Neuronal stem cell (in vitro differentiated cells): ENCODE results near the gene NLGN3.

ENCODE experiments used
- DNase-seq: peaks from one replicate; pipeline ENCODE4 v3.0.0-alpha.2; 2013; ENCODE audit warnings: low spot score
- H2AFZ ChIP-seq: one replicate; pipeline ENCODE4 v1.6.1; 2013; ENCODE audit warnings: mild to moderate bottlenecking, low read length, inconsistent platforms
- H2AK5ac ChIP-seq: 2 replicates; pipeline ENCODE4 v1.6.1; 2013; ENCODE audit warnings: low read depth, mild to moderate bottlenecking, inconsistent platforms, low read length, moderate library complexity, mixed read lengths
- H2BK120ac ChIP-seq: 2 replicates; pipeline ENCODE4 v1.6.1; 2013; ENCODE audit warnings: low read depth, mild to moderate bottlenecking, inconsistent platforms, low read length, moderate library complexity, mixed read lengths
- H2BK12ac ChIP-seq: one replicate; pipeline ENCODE4 v1.6.1; 2013; ENCODE audit warnings: low read length, inconsistent platforms
- H2BK15ac ChIP-seq: 2 replicates; pipeline ENCODE4 v1.6.1; 2013; ENCODE audit warnings: mild to moderate bottlenecking, low read length, inconsistent platforms, mixed read lengths
- H2BK5ac ChIP-seq: one replicate; pipeline ENCODE4 v1.6.1; 2013; ENCODE audit warnings: inconsistent platforms, mild to moderate bottlenecking, low read length, moderate library complexity
- H3K14ac ChIP-seq: one replicate; pipeline ENCODE4 v1.6.1; 2013; ENCODE audit warnings: low read length, inconsistent platforms
- H3K18ac ChIP-seq: 2 replicates; pipeline ENCODE4 v1.6.1; 2013; ENCODE audit warnings: low read length, inconsistent platforms
- H3K23ac ChIP-seq: 2 replicates; pipeline ENCODE4 v1.6.1; 2013; ENCODE audit warnings: low read depth, mild to moderate bottlenecking, mixed read lengths, low read length, inconsistent platforms; ENCODE audit not compliant: poor library complexity
- H3K27ac ChIP-seq: replicated peaks from 3 replicates; pipeline ENCODE4 v1.5.1; 2013; ENCODE audit warnings: low read length, inconsistent platforms
- H3K27me3 ChIP-seq, 3 experiments: 2 replicates each; pipeline ENCODE4 v1.6.1; 2013; ENCODE audit warnings: low read length in 3 of 3, mild to moderate bottlenecking in 2 of 3, inconsistent platforms in 1 of 3, low read depth in 1 of 3, mixed read lengths in 1 of 3, moderate library complexity in 1 of 3; ENCODE audit not compliant: control insufficient read depth in 3 of 3, insufficient read depth in 3 of 3
- H3K36me3 ChIP-seq, 2 donors: replicated peaks in 1 of 2; 2 replicates each; pipeline ENCODE4 v1.6.1; 2013; ENCODE audit warnings: low read length in 2 of 2; ENCODE audit not compliant: control insufficient read depth in 2 of 2, insufficient read depth in 2 of 2
- H3K4ac ChIP-seq: 2 replicates; pipeline ENCODE4 v1.6.1; 2013; ENCODE audit warnings: inconsistent platforms, mild to moderate bottlenecking, low read length, moderate library complexity
- H3K4me1 ChIP-seq, 2 donors: 1 replicate in 1 of 2; 2 replicates in 1 of 2; pipeline ENCODE4 v1.6.1; 2013; ENCODE audit warnings: low read length in 2 of 2, low read depth in 1 of 2; ENCODE audit not compliant: control insufficient read depth in 2 of 2, insufficient read depth in 1 of 2
- H3K4me2 ChIP-seq: one replicate; pipeline ENCODE4 v1.6.1; 2013; ENCODE audit warnings: mild to moderate bottlenecking, low read length, inconsistent platforms; ENCODE audit not compliant: insufficient read depth, poor library complexity, severe bottlenecking
- H3K4me3 ChIP-seq, 2 donors: 2 replicates each; pipeline ENCODE4 v1.5.1; 2013; ENCODE audit warnings: low read length in 2 of 2, mild to moderate bottlenecking in 2 of 2, inconsistent platforms in 1 of 2, moderate library complexity in 1 of 2
- H3K79me1 ChIP-seq: one replicate; pipeline ENCODE4 v1.6.1; 2013; ENCODE audit warnings: low read depth, mild to moderate bottlenecking, inconsistent platforms, low read length, moderate library complexity
- H3K9ac ChIP-seq: one replicate; pipeline ENCODE4 v1.6.1; 2013; ENCODE audit warnings: mild to moderate bottlenecking, low read depth, low read length, inconsistent platforms; ENCODE audit not compliant: poor library complexity
- H3K9me3 ChIP-seq, 2 donors: replicated peaks in 1 of 2; 2 replicates each; pipeline versions ENCODE3 to v1.6.1; 2013; ENCODE audit warnings: low read length in 2 of 2, mild to moderate bottlenecking in 2 of 2, inconsistent platforms in 1 of 2, low read depth in 1 of 2, mixed read lengths in 1 of 2, moderate library complexity in 1 of 2; ENCODE audit not compliant: control insufficient read depth in 2 of 2, insufficient read depth in 1 of 2
- H4K8ac ChIP-seq: one replicate; pipeline ENCODE4 v1.6.1; 2013; ENCODE audit warnings: low read depth, mild to moderate bottlenecking, inconsistent platforms, low read length, moderate library complexity
- H4K91ac ChIP-seq: one replicate; pipeline ENCODE4 v1.6.1; 2013; ENCODE audit warnings: low read length, low read depth, mild to moderate bottlenecking, inconsistent platforms; ENCODE audit not compliant: poor library complexity
- WGBS, 2 donors: extraction: QIAGEN DNeasy Blood & Tissue Kit; methylation state at CpG; one replicate each; pipeline ENCODE4 v1.1.7; 2013; ENCODE audit warnings: missing lambda C conversion rate in 2 of 2, mixed read lengths in 1 of 2; ENCODE audit not compliant: insufficient read length in 2 of 2, insufficient replicate concordance in 1 of 2; ENCODE audit errors: extremely low coverage in 2 of 2; 5-methylcytosine and 5-hydroxymethylcytosine counted together

The NLGN3 gene

DNA sequence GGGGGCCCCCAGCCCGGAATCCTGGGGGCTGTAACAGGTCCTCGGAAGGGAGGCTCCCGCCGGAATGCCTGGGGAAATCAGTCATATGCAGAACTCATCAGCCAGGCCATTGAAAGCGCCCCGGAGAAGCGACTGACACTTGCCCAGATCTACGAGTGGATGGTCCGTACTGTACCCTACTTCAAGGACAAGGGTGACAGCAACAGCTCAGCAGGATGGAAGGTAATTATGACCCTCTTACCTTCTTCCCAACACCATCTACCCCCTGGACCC is 47.9 kb upstream of the NLGN3 start:
- Histone ChIP-seq H2AK5ac (no peak overlapping the region), H3K4me3 (peak overlapping the region; percentile 48 to 85), H3K14ac (no peak overlapping the region), H3K4me1 (peaks cover 2 to 5% of the 10 kb centered on the region in 2 donors), H4K8ac (no peak overlapping the region), H2BK120ac (no peak overlapping the region), H4K91ac (no peak overlapping the region), H2BK5ac (no peak overlapping the region), H3K23ac (no peak overlapping the region), H3K36me3 (no peaks in the 10 kb centered on the region), H3K4me2 (peak overlapping the region; percentile 62), H3K18ac (no peak overlapping the region), H3K27me3 (peaks cover 0 to 25% (median 10%) of the 10 kb centered on the region in 3 experiments), H3K9ac (no peak overlapping the region), H2BK12ac (no peak overlapping the region), H3K9me3 (no peaks in the 10 kb centered on the region), H2AFZ (peak overlapping the region; percentile 77), H3K4ac (no peak overlapping the region), H2BK15ac (no peak overlapping the region), H3K79me1 (no peaks in the 10 kb centered on the region), H3K27ac (no peak overlapping the region)
- no peak for DNase-seq
- no CpG with 5 or more reads among the region's 9 CpGs for whole genome bisulfite sequencing, 2 donors

DNA sequence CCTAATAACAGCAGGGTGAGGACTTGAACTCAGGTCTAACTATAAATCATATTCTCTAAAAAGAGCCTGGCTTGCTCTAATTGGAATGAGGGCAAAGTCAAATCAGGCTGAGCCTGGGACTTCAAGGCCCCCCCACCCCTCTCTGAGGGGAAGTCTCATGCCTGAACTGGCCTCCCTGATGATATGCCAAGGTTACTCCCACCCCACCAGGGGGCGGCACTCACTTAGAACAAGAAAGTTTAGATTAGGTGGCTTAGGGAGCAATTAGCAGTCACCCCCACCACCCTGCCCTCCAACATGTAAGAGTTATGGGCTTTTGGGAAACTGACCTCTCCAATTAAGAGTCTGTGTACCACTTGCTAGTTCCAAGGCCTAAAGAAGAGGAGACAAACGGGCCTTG is 46.3 kb upstream of the NLGN3 start:
- Histone ChIP-seq H2AFZ (no peak overlapping the region), H3K23ac (no peak overlapping the region), H3K18ac (no peak overlapping the region), H3K4me2 (no peak overlapping the region), H3K4me1 (peaks cover 6 to 8% of the 10 kb centered on the region in 2 donors), H2BK120ac (no peak overlapping the region), H3K9ac (no peak overlapping the region), H2AK5ac (no peak overlapping the region), H3K4me3 (no peak overlapping the region), H3K36me3 (no peaks in the 10 kb centered on the region), H3K27ac (no peak overlapping the region), H2BK12ac (no peak overlapping the region), H3K27me3 (peaks cover 0 to 30% (median 10%) of the 10 kb centered on the region in 3 experiments), H3K9me3 (no peaks in the 10 kb centered on the region), H3K79me1 (no peaks in the 10 kb centered on the region), H3K14ac (no peak overlapping the region), H2BK5ac (no peak overlapping the region), H2BK15ac (no peak overlapping the region), H4K8ac (no peak overlapping the region), H4K91ac (no peak overlapping the region), H3K4ac (no peak overlapping the region)
- no peak for DNase-seq
- WGBS, 2 donors = no CpG with 5 or more reads among the region's 2 CpGs

DNA sequence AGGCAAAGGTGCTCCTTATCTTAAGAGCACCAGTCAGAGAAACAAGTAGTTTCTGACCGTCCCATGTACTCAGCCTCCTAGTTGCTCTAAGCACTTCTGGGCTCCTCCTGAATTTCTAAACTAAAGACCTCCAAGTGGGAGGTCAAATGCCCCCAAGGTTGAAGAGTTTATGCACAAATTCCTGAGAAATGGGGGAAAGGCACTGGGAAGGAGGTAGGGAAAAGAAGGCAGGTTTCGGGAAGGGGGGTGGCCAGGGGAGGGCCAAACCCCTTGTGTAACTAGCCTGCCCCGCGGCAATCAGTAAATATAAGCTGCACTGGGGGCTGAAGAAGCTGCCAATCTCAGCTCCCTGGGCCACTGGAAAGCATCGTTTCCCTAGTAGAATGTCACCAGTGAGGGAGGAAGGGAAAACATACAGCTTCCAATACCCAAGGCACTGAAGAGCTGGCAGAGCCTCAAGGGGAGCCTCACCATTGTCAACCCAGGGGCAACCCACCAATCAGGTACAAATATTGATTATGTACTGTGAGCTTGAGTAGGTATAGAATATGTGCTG is 45.6 kb upstream of the NLGN3 start:
- Histone ChIP-seq H2BK12ac (no peak overlapping the region), H2AFZ (no peak overlapping the region), H3K9ac (no peak overlapping the region), H3K14ac (no peak overlapping the region), H4K91ac (no peak overlapping the region), H3K79me1 (no peaks in the 10 kb centered on the region), H3K36me3 (no peaks in the 10 kb centered on the region), H3K9me3 (no peaks in the 10 kb centered on the region), H2BK120ac (no peak overlapping the region), H3K27me3 (peaks cover 0 to 30% (median 10%) of the 10 kb centered on the region in 3 experiments), H3K27ac (no peak overlapping the region), H3K4ac (no peak overlapping the region), H3K4me1 (peaks cover 10 to 13% of the 10 kb centered on the region in 2 donors), H3K18ac (no peak overlapping the region), H3K4me2 (no peak overlapping the region), H3K23ac (no peak overlapping the region), H4K8ac (no peak overlapping the region), H2BK15ac (no peak overlapping the region), H2BK5ac (no peak overlapping the region), H2AK5ac (no peak overlapping the region), H3K4me3 (no peak overlapping the region)
- no CpG with 5 or more reads among the region's 5 CpGs for WGBS, 2 donors
- DNase-seq = no peak

DNA sequence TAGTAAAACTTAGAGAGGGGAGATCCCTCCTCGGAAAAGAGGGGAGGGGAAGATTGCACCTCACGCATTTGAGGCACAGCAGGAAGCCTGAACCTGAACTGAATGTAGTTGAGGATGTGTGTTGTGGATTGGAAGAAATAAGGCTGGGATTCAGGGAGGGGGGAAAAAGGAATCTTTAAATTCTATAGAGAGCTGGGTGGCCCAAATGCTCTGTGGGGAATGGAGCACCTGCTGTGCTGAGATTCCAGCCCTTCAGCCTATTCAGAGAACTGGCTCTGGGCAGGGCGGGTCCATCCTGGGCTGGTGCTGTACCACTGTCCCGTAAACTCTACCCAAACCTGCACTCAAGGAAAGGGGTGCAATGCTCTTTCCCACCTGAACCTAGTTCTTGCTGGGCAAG is 44.9 kb upstream of the NLGN3 start:
- Histone ChIP-seq H2AK5ac (no peak overlapping the region), H2BK120ac (no peak overlapping the region), H2BK5ac (no peak overlapping the region), H3K36me3 (no peaks in the 10 kb centered on the region), H3K18ac (no peak overlapping the region), H4K91ac (no peak overlapping the region), H3K9ac (no peak overlapping the region), H4K8ac (no peak overlapping the region), H3K79me1 (no peaks in the 10 kb centered on the region), H3K4me2 (no peak overlapping the region), H2AFZ (no peak overlapping the region), H3K14ac (no peak overlapping the region), H3K27ac (no peak overlapping the region), H3K4ac (no peak overlapping the region), H3K9me3 (no peaks in the 10 kb centered on the region), H3K4me3 (no peak overlapping the region), H2BK15ac (no peak overlapping the region), H3K23ac (no peak overlapping the region), H2BK12ac (no peak overlapping the region), H3K27me3 (peaks cover 0 to 30% (median 10%) of the 10 kb centered on the region in 3 experiments), H3K4me1 (peaks cover 17% of the 10 kb centered on the region in 2 donors)
- DNase-seq = no peak
- WGBS, 2 donors = no CpG with 5 or more reads among the region's 4 CpGs
